Spleen (tissue), 7 donors: ENCODE results near the gene KLHL26.

ENCODE experiments used
- POLR2AphosphoS5 ChIP-seq, 3 donors: sonication (generic); formaldehyde crosslinking; IDR thresholded peaks; one replicate each; pipeline ENCODE4 v1.5.1; 2017; ENCODE audit warnings: antibody characterized with exemption in 3 of 3
- TF ChIP-seq, protein P1 (sequence below), 11 experiments: fragments of 200-600 bp in 7 of 11; fragments of 450-650 bp in 4 of 11; sonication (generic) in 4 of 11; IDR thresholded peaks in 8 of 11; conservative IDR thresholded peaks in 3 of 11; 1 replicate in 7 of 11; 2 replicates in 4 of 11; pipeline versions ENCODE4 v1.4.0 to v1.8.0; 2016 to 2021; ENCODE audit warnings: antibody characterized with exemption in 11 of 11, inconsistent platforms in 4 of 11, mild to moderate bottlenecking in 1 of 11
- donor health status: DM: no; HTN: no; CAD: no; lungs with moderate emphysema.
- donor health status: DM: no; HTN: no; CAD: no.
- donor health status: DM: no; HTN: no; CAD: no.

GRCh38 chr19:18653853-18654252 is 17.0 kb downstream of the KLHL26 start:
- TF ChIP-seq, protein P1, sequence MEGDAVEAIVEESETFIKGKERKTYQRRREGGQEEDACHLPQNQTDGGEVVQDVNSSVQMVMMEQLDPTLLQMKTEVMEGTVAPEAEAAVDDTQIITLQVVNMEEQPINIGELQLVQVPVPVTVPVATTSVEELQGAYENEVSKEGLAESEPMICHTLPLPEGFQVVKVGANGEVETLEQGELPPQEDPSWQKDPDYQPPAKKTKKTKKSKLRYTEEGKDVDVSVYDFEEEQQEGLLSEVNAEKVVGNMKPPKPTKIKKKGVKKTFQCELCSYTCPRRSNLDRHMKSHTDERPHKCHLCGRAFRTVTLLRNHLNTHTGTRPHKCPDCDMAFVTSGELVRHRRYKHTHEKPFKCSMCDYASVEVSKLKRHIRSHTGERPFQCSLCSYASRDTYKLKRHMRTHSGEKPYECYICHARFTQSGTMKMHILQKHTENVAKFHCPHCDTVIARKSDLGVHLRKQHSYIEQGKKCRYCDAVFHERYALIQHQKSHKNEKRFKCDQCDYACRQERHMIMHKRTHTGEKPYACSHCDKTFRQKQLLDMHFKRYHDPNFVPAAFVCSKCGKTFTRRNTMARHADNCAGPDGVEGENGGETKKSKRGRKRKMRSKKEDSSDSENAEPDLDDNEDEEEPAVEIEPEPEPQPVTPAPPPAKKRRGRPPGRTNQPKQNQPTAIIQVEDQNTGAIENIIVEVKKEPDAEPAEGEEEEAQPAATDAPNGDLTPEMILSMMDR (IDR thresholded peaks at IDR 0.05 in 8 of 11, conservative IDR thresholded peaks at IDR 0.05 in 3 of 11): no peak
- TF ChIP-seq POLR2AphosphoS5 (IDR thresholded peaks at IDR 0.05): no peak
